Erythroblast (primary cell): ENCODE data around the gene SLC29A3.

Experiments
- GATA1 ChIP-seq: IDR thresholded peaks from 2 replicates; pipeline ENCODE4 v1.6.1; 2011; ENCODE audit warnings: low read depth, mild to moderate bottlenecking, control low read depth, low read length, moderate library complexity
- POLR2A ChIP-seq: IDR thresholded peaks from 2 replicates; pipeline ENCODE4 v1.6.1; 2011; ENCODE audit warnings: mild to moderate bottlenecking, low read length

- TF ChIP-seq POLR2A (no peak), GATA1 (no peak)
Observed at GRCh38 chr10:71306979-71307378, 12.1 kb upstream of the SLC29A3 start.
